ENCODE data around the gene MT1H. TPM values are rescaled to one million over a fixed set of nuclear protein-coding genes. Genes with fewer than 3 reads are reported as not detected.

Gene MT1H
- total RNA-seq, 1 donor from 2014 or later: not detected

DNA sequence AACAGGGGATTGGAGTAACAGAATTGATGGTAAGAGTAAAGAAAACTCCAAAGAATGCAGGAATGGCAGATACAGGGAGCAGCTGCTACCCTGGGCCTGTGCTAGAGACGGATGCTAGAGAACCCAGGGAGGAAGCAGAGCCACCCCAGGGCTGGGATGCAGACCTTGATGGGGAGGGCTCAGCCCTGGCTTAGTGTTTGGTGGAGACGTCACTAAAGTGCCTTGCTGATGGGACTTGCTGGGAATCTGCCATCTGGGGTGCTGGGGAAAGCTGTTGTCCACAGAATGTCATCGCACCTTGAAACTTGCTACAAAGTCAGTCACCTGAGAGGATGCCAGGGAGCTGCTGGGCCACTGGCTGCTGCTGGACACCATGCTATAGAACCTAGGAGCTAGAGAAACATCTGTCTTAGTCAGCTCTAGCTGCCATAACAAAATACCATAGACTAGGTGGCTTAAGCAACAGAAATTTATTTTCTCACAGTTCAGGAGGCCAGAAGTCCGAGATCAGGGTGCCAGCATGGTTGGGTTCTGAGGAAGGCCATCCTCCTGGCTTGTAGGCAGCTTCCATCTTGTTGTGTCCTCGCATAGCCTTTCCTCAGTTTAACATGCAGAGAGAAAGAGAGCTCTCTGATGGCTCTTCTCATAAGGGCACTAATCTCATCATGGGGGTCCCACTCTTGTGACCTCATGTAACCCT lies 28.0 kb downstream of the MT1H start:
- Mint-ChIP-seq H3K4me3 (ENCODE audit: low read depth) (no peak overlapping the region), H3K4me1 (ENCODE audit: low read depth) (no peaks in the 10 kb centered on the region), H3K27me3 (no peaks in the 10 kb centered on the region), H3K9me3 (ENCODE audit: low read depth) (no peaks in the 10 kb centered on the region), H3K36me3 (ENCODE audit: insufficient read depth) (no peaks in the 10 kb centered on the region), H3K27ac (peak overlapping the region; percentile 74)
- no peak for DNase-seq (ENCODE audit: low spot score, unreplicated experiment)
- TF ChIP-seq, protein P1, sequence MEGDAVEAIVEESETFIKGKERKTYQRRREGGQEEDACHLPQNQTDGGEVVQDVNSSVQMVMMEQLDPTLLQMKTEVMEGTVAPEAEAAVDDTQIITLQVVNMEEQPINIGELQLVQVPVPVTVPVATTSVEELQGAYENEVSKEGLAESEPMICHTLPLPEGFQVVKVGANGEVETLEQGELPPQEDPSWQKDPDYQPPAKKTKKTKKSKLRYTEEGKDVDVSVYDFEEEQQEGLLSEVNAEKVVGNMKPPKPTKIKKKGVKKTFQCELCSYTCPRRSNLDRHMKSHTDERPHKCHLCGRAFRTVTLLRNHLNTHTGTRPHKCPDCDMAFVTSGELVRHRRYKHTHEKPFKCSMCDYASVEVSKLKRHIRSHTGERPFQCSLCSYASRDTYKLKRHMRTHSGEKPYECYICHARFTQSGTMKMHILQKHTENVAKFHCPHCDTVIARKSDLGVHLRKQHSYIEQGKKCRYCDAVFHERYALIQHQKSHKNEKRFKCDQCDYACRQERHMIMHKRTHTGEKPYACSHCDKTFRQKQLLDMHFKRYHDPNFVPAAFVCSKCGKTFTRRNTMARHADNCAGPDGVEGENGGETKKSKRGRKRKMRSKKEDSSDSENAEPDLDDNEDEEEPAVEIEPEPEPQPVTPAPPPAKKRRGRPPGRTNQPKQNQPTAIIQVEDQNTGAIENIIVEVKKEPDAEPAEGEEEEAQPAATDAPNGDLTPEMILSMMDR (IDR thresholded peaks at IDR 0.05; ENCODE audit: unreplicated experiment): no peak

DNA sequence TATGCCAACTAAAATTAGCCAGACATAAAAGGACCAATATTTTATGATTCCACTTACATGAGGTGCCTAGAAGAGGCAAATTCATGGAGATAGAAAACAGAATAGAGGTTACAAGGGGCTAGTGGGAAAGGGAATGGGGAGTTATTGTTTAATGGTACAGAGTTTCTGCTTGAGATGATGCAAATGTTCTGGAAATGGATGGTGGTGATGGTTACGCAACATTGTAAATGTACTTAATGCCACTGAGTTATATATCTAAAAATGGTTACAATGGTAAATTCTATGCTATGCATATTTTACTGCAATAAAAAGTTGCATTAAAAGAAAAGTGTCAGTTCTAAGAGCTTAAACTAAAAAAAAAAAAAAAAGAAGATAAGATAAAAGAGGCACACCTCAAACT lies 30.6 kb downstream of the MT1H start:
- Mint-ChIP-seq H3K36me3 (ENCODE audit: insufficient read depth) (no peaks in the 10 kb centered on the region), H3K27ac (no peak overlapping the region), H3K4me1 (ENCODE audit: low read depth) (no peaks in the 10 kb centered on the region), H3K4me3 (ENCODE audit: low read depth) (no peak overlapping the region), H3K27me3 (peaks cover 6% of the 10 kb centered on the region), H3K9me3 (ENCODE audit: low read depth) (no peaks in the 10 kb centered on the region)
- TF ChIP-seq, protein P1 (IDR thresholded peaks at IDR 0.05; ENCODE audit: unreplicated experiment): no peak
- DNase-seq (ENCODE audit: low spot score, unreplicated experiment): no peak

DNA sequence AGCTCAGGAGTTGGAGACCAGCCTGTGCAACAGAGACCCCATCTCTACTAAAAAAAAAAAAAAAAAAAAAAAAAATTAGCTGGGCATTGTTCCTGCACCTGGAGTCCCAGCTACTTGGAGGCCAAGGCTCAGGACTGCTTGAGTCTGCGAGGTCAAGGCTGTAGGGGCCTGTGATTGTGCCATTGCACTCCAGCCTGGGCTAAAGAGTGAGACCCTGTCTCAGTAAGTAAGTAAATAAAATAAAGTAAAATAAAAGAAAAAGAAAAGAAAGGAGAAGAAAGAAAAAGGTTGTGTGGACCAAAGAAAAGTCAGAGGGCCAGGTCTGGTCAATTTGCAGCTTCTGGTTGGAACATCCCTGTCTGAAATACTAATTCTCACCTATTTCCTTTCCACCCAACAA lies 31.0 kb downstream of the MT1H start:
- TF ChIP-seq, protein P1 (IDR thresholded peaks at IDR 0.05; ENCODE audit: unreplicated experiment): no peak
- no peaks in the 10 kb centered on the region for H3K9me3 Mint-ChIP-seq (ENCODE audit: low read depth)
- no peaks in the 10 kb centered on the region for H3K4me1 Mint-ChIP-seq (ENCODE audit: low read depth)
- H3K27me3 Mint-ChIP-seq: peaks cover 6% of the 10 kb centered on the region
- no peak for DNase-seq (ENCODE audit: low spot score, unreplicated experiment)
- no peaks in the 10 kb centered on the region for H3K36me3 Mint-ChIP-seq (ENCODE audit: insufficient read depth)
- H3K27ac Mint-ChIP-seq: no peak overlapping the region
- no peak overlapping the region for H3K4me3 Mint-ChIP-seq (ENCODE audit: low read depth)

DNA sequence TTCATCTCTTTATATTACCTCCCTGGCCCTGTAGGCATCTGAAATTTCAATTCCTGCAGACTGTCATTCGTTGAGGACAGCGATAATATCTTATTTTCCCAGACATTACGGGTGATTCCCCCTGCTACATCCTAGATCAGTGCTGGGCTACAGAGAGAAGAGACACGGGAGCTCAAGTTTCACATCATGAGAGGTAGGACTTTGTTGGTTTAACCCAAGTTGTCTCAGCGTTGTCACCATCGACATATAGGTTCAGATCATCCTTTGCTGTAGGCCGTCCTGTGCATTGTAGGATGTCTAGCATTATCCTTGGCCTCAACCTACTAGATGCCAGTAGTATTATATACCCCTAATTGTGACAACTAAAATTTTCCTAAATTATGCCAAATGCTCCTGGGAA lies 31.9 kb downstream of the MT1H start:
- no peak overlapping the region for H3K27ac Mint-ChIP-seq
- no peak for DNase-seq (ENCODE audit: low spot score, unreplicated experiment)
- H3K4me1 Mint-ChIP-seq (ENCODE audit: low read depth): no peaks in the 10 kb centered on the region
- no peak overlapping the region for H3K4me3 Mint-ChIP-seq (ENCODE audit: low read depth)
- no peaks in the 10 kb centered on the region for H3K36me3 Mint-ChIP-seq (ENCODE audit: insufficient read depth)
- TF ChIP-seq, protein P1 (IDR thresholded peaks at IDR 0.05; ENCODE audit: unreplicated experiment): no peak
- H3K9me3 Mint-ChIP-seq (ENCODE audit: low read depth): no peaks in the 10 kb centered on the region
- peaks cover 6% of the 10 kb centered on the region for H3K27me3 Mint-ChIP-seq

DNA sequence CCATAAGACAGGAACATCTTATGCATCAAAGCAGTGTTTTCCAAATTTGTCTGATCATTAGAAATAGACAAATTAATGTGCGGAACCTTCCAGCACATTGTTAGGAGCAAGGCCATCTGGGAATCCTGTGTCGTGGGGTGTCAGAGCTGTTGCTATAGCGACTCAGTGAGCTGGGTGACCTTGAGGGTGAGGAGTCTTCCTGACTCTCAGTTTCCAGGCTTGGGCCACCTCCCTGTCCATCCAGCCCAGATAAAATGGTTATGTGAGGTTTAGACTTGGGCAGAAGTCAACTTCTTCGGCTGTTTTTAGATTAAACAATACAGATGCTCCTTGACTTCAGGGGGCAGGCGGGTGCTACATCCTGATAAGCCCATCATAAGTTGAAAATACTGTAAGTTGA lies 33.2 kb downstream of the MT1H start:
- TF ChIP-seq, protein P1 (IDR thresholded peaks at IDR 0.05; ENCODE audit: unreplicated experiment): no peak
- peaks cover 6% of the 10 kb centered on the region for H3K27me3 Mint-ChIP-seq
- H3K27ac Mint-ChIP-seq: no peak overlapping the region
- no peak for DNase-seq (ENCODE audit: low spot score, unreplicated experiment)
- H3K4me3 Mint-ChIP-seq (ENCODE audit: low read depth): no peak overlapping the region
- H3K36me3 Mint-ChIP-seq (ENCODE audit: insufficient read depth): no peaks in the 10 kb centered on the region
- H3K4me1 Mint-ChIP-seq (ENCODE audit: low read depth): no peaks in the 10 kb centered on the region
- H3K9me3 Mint-ChIP-seq (ENCODE audit: low read depth): no peaks in the 10 kb centered on the region

Measured in progenitor cell of endocrine pancreas (in vitro differentiated cells).